Smooth muscle cell of bladder (primary cell): ENCODE measurements around the gene ZAP70. TPM values are rescaled to one million over a fixed set of nuclear protein-coding genes. Genes with fewer than 3 reads are reported as not detected.

ENCODE experiments used
- total RNA-seq: library from RNA; depleted of rRNA; stranded (reverse); fragments of >200 nt; gene quantifications from 2 replicates; pipeline ENCODE4 v1.2.3, GENCODE V29; 2014

Gene ZAP70
- total RNA-seq: not detected in 2 replicates

GRCh38 chr2:97713296-97714083 is at the start of gene ZAP70:
Gene ZAP70, plus strand, starts transcription at chr2:97713576. Its CDS starts 10,461 bp downstream, at chr2:97724037.

GRCh38 chr2:97663962-97664635 is 49.3 kb upstream of the ZAP70 start, which contains the start of gene ACTR1B:
Gene ACTR1B, minus strand, starts transcription at chr2:97664044. Its CDS starts 154 bp downstream, at chr2:97663890.

GRCh38 chr2:97669448-97669847 is 43.9 kb upstream of the ZAP70 start, which contains the start of gene C2orf92:
Gene C2orf92, plus strand, starts transcription at chr2:97669713. Its CDS starts 76 bp downstream, at chr2:97669789.

Other genes starting within 250 kb of the ZAP70 start
- 17.8 and 20.7 TPM in 2 replicates for gene ANKRD36B, start 123.7 kb upstream of the ZAP70 start, total RNA-seq
- 469 and 573 TPM in 2 replicates for gene COX5B, start 67.5 kb upstream of the ZAP70 start, total RNA-seq
- 42.8 and 51.1 TPM in 2 replicates for gene ACTR1B, start 49.5 kb upstream of the ZAP70 start, total RNA-seq
- gene C2orf92, start 43.9 kb upstream of the ZAP70 start, total RNA-seq: 0.85 and 1.5 TPM in 2 replicates